ENCODE results near the gene WDSUB1.

The WDSUB1 gene

DNA sequence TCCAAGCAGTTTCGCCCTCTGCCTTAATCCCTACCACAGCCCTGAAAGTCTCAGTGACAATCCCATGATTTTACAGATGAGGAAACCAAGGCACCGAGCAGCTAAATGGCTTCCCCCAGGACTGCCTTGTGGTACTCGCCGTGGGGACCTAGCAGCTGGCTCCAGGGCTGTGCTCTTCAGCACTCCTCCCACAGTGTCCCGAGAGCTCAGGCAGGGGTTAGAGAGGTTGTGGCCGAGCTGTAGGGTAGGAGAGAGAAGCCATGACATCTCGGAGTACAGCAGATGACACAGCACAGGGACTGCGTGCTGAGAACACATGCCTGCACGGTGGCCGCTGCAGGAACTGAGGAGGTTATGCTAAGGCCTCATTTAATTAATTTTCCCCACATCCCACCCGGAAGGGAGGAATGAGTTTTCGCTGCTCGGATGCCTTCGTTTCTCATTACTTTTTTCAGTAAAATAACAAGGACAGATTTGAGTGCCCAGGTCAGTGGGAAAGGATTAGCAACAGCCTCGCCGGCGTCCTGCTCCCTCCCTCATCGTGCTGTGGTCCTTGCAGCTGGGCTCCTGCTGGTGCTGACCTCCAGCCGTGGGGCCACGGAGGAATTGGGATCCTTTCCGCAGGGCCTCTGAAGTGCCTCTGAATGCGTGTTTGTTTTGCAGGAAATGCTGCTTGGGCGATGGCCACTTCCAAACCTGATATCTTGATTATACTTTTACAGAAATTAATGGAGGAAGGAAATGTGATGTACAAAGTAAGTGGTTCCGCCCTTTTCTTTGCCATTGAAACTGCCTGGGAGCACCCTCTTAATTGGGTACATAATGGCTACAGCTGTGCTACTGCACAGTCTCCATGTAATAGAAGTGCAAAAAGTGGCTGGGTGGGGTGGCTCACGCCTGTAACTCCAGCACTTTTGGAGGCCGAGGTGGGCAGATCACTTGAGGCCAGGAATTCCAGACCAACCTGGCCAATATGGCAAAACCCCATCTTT, 61.2 kb downstream of the WDSUB1 start:
- DNase-seq (ENCODE audit: low read depth in 2 of 2): no peak

DNA sequence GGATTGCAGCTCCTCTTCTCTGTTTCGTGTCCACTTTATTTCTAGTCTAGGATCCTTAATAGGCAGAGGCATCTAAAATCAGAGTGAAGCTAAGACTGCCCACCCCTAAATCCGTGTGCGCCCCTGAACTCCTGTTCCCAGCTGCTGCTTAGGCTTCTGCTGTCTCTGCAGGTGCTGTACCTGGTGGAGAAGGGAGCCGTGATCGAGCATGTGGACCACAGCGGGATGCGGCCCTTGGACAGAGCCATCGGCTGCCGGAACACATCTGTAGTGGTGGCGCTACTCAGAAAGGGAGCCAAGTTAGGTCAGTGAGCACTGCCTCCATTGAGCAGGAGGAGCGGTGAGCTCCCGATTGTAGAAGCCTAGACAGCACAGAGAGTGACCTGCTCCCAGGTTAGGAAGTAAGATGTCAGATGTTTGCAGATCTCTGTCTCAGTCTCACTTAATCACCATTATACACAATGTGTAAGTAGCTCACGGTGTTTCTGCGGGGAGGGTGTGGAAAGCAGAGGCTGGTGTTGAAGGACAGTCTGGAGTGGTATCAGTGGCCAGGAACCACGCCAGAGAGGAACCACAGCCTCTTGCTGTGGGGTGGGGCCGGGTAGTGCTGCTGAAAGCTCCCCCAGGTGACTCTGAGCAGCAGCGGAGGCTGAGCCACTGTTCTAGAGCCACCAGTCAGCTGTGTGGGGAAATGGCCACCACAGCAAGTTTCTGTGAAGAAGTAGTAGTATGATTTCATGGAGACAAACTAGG, 62.3 kb downstream of the WDSUB1 start:
- no peak for DNase-seq (ENCODE audit: low read depth in 2 of 2)

- DNase-seq (ENCODE audit: low read depth in 2 of 2): no peak
These were observed 67.0 kb downstream of the WDSUB1 start for GRCh38 chr2:159219394-159219998.

DNA sequence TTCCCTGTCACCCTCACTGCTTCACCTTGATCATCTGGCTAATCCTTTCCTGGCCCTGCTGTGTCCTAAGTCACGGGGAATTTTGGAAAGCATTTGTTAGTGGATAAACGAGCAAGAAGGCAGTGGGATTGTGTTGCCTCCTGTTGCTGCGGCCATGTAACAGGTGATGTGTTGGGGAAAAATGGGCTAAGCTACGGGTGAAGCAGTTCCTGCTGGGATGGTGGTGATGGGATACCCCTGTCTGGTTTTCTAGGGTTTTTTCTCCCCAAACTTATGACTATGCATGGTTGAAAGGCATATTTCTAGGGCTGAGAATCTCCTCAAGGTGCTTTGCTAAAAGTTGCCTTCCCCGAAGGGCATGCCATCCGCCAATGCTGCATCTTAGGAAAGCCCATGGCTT, 68.1 kb downstream of the WDSUB1 start:
- no peak for DNase-seq (ENCODE audit: low read depth in 2 of 2)

DNA sequence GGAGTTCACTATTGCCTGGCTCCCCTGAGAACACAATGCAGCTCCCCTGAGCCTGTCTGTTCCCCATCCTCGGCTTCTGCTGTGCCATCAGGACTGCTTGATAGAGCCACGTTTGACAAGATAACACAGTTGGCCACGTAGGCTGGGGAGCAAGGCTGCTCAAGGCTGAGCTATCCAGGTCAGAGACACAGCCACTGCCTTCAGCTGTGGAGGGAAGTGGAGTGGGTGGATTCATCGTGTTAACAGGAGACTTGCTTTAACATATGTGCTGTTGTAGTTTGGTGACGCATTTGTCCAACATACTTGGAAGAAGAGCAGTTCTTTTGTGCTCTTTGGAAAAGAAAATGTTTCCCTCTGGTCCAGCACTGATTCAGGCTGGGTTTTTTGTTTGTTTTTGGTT, 68.8 kb downstream of the WDSUB1 start:
- no peak for DNase-seq (ENCODE audit: low read depth in 2 of 2)

DNA sequence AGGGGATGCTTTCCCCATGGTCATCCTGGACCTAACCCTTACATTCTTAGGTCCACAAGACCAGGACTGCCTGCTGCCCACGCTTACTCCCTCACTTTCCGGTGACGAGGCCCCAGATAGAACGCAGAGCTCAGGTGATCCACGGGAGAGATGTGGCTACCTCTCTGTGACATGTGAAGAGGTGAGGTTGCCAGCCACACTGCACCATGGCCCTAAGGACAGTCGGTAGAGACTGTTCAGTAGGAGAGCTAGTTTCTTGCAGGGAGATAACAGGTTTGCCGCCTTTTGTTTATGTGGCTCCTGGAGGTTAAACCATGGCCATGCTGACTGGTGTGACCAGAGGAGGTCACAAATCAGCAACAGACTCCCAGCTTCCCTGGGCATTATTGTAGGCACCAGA, 71.4 kb downstream of the WDSUB1 start:
- DNase-seq (ENCODE audit: low read depth in 2 of 2): no peak

DNA sequence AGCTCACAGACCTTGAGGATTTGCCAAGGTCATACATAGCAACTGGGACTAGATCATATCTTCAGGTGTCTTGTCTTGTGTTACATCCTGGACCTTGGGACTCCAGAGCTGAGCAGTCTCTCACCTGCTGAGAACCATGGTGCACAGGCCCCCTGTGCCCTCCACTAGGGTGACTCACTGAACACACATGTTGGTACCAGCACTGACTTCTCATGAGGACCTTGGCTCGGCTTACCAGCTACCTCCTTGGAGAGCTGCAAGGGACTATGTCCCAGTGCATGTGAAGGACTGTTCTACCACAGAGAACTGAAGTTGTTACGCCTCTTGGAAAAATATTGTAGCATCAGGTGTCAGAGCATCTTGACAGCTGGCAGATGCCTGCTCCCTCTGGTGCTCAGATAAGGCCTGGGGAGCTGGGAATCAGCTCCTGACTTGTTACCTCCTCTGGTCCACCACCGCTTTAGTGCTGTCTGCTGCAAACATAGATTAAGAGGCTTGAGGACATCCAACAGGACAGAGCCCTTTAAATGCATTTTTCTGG, 72.1 kb downstream of the WDSUB1 start:
- no peak for DNase-seq (ENCODE audit: low read depth in 2 of 2)

- DNase-seq (ENCODE audit: low read depth in 2 of 2): no peak
These were observed 73.2 kb downstream of the WDSUB1 start for GRCh38 chr2:159213296-159213695.

DNA sequence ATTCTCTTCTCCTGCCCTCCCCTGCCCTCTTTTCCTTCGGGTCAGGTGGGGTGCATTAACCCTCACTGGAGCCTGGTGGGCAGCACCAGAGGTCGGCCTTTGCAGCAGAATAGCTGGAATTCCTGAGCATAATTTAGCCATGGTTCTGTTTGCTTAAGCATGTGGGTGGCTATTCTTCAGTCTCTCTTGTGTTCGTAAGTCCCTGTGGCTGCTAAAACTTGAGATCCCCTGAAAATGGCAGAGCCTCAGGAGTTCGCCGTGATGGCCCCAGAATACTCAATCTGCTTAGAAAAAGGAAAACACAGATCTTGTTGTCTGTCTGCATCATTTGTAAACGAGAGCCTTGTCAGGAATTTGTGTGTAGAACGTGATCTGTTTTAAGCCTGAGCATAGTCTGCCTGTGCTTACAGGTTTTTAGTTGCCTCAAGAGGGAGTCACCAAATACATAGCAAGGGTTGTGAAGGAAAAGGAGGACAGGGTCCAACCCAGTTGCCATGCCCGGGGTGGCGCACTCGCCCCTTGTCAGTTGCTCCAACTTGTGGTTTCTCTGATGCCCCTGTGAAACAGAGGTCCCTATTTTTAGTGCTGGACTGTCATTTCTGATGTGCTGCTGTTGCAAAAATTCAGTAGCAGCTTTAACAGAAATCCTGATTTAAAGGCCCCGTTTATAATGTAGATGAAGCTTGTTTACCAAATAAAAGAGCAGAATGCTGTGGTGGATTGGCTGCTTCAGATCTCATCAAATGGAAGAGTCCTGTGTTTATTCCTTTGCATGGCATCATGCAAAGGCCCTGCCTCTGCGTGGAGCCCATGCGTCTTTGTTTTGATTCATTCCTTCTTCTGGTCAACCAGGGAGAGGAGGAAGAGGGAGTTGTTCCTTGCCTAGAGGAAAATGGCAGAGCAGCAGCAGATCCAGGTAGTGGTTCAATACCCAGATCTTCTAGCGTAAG, 74.8 kb downstream of the WDSUB1 start:
- DNase-seq (ENCODE audit: low read depth in 2 of 2): no peak

DNA sequence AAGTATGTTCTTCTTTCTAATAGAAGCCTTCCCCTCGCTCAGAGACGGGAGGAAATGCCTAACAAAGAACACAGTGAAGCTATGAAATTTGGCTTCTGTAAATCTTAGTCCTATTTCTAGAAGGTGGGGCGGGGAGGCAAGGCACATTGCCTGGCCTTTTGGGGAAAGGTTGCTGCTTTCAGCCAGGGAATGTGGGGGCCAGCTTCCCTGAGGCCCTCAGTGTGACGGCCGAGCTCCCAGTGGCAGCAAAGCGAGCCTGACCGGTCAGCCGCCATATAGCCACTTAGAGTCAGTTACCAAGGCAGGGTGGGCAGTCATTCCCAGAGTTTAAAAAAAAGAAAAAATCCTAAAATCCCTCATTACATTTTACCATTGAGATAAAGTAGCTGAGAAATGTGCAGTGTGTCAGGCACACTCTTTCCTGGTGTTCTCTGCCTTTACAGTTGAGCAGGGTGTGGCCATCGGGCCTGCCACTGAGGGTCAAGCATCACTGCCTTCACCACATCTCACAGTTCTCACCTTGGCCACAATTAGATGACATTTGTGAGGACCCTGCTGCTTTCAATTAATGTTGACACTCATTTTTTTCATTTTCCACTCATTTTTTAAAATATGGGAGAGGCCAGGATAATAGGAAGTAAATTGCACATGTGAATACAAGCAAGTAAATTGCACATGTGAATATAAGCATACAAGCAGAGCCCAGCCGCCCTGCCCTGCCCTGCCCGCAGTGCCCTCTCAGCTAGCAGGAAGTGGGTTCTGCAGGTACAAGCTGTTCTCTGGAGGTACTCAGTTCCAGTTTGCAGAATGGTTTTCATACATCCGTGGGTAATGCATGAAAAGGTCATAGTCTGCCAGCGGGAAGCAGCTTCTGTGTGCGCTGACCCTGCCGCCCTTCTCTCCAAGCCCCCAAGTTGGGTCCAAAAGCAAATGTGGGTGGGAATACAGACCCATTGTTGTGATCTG, 76.9 kb downstream of the WDSUB1 start:
- DNase-seq (ENCODE audit: low read depth in 2 of 2): no peak

- no peak for DNase-seq (ENCODE audit: low read depth in 2 of 2)
These were observed 78.1 kb downstream of the WDSUB1 start for GRCh38 chr2:159208438-159208837.

DNA sequence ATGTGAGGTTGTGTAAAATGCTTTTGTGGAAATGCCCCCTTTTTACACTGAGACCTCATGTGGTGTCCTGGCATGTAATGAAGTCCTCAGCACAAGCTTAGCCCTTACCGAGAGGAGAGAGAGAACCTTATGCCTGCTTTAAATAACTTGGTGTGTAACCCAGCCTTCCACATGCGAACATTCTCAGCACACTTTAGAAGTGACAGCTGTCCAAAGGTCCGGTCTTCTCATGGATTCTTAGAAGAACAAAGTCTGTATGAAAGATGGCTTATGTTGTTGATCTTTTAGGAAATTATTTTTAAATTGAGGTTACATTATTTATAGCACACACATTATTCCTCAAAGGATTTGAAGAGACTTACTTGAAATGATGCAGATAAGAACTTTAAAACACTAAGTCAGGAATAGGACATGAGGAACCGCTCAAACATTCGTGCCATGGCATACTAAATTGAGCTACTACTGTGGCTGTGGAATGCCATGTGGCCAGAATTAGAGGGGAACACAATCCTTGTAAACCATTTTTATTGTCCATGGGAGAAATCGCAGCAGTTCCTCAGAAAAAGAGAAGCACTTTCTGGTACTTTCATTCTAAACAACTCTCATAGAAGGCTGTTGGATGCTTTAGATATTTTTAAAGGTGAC, 79.6 kb downstream of the WDSUB1 start:
- DNase-seq (ENCODE audit: low read depth in 2 of 2): no peak

DNA sequence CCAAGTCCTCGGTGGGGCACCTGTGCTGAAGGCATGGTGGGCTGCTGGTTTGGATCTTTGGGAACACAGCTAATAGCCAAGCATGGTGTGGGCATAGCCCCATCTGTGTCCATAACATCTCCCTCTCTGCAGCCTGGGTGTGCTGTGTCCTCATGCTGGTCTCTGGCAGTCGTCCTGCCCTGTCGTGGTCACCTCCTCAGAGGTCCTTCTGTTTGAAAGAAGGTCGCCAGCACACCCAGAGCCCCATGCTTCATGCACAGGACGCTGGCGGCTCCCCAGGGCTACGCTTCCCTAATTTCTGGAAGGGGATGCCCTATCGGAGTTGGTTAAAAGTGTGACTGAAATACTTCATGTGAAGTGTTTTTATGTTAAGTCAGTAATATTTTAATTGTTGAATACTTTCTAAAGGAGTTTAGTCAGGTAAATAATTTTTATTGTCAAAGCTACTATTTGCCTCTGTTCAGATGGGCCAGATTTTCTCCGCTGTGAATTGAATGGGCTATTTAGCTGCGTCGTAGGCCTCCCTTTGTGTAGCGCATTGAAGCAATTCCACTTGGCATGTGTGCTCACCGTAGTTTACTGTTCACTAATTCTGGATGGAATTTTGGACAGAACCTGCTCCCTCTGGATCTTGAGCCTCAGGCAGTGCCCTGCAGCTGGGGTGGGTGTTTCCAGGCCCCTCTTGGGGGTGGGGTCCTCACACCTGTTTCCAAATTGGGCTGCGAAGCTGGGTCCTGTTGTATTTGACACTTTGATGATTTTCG, 81.9 kb downstream of the WDSUB1 start:
- no peak for DNase-seq (ENCODE audit: low read depth in 2 of 2)

DNA sequence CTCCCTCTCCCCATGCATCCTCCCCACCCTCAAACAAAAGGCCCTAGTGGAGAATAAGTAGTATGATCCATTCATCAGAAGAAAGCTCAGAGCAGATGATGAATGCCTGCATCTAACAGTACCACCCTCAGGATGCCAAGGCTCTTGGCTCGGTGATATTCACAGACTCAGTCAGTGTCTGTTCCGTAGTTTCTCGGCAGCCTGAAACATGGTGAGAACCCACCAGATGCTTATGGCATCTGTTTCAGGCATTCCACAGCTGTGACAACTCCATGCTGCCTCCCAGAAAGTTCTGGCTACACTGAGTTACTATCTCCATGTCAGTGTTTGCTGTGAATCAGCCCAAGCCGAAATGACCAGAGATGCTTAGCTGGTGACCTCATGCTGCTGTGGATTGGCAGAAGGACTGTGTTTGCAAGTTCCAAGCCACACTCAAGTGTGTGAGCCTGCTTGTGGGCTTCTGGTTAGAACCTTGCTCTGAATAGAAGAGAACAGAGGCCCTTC, 83.9 kb downstream of the WDSUB1 start:
- no peak for DNase-seq (ENCODE audit: low read depth in 2 of 2)

GRCh38 chr2:159201360-159202063, 85.0 kb downstream of the WDSUB1 start:
- DNase-seq (ENCODE audit: low read depth in 2 of 2): no peak

- no peak for DNase-seq (ENCODE audit: low read depth in 2 of 2)
These were observed 86.0 kb downstream of the WDSUB1 start for GRCh38 chr2:159200498-159200897.

DNA sequence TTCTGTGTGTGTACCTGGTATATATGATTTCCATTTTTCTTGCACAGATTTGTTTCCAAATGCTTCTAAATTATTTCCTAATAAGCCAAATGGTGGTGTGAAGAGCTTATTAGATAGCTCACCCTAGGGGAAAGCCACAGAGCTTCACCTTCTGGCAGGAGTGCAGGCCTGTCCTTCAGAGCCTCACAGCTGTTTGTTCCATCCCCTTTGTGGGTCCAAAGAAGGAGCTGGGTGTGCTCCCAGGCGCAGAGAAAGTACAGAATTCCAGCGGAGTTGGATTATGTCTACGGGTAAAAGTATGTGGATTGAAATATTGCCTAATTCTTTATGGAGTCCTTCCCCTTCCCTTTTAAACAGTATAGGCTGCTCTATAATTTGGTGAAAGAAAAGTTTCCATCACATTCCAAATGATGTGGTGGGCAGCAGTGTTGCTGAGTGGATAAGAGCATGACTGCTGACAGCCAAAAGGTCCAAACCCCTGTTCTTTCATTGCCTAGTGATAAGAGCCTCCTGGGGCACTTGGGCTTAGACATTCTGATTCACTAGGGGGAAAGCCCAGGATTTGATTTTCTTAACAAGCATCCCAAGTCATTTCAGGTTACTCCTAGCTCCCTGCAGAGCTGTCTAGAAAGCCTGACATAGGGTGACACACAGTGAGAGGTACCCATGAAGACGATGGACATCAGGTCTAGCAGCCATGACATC, 86.6 kb downstream of the WDSUB1 start:
- DNase-seq (ENCODE audit: low read depth in 2 of 2): no peak
